Endothelial cell of umbilical vein (primary cell): ENCODE data around the gene MGAT4A. TPM values are rescaled to one million over a fixed set of nuclear protein-coding genes. Genes with fewer than 3 reads are reported as not detected.

Experiments
- BruUV-seq: library from RNA; stranded (reverse); fragments of 400-500 nt; replicated peaks from 2 replicates; lab custom pipeline; 2021; lab: Mats Ljungman, UMichigan
- CTCF ChIA-PET: fragments of 300-600, 350-600 bp; sonication (Branson Sonifier 250); formaldehyde crosslinking; loops from one replicate; lab custom pipeline; 2021; ENCODE audit warnings: antibody characterized with exemption, inconsistent platforms; lab: Charles Lee
- POLR2A ChIA-PET: fragments of 300-600, 350-600 bp; sonication (Branson Sonifier 250); formaldehyde crosslinking; loops from one replicate; lab custom pipeline; 2021; ENCODE audit warnings: antibody characterized with exemption, inconsistent platforms; lab: Charles Lee
- DNase-seq: peaks from one replicate; pipeline ENCODE4 v3.0.0-alpha.2; 2011; ENCODE audit warnings: low read depth, low spot score
- FAIRE-seq: peaks from 2 replicates; lab custom pipeline; 2011; peaks lifted over from hg19 to GRCh38; lab: Jason Lieb, UNC
- H2AFZ ChIP-seq: 2 replicates; pipeline ENCODE4 v1.6.0; 2012; ENCODE audit warnings: low read depth, low read length, control low read depth, inconsistent platforms
- H3K27ac ChIP-seq: 2 replicates; pipeline ENCODE4 v1.5.1; 2011; ENCODE audit warnings: low read depth, mild to moderate bottlenecking, control low read depth, low read length, moderate library complexity; ENCODE audit not compliant: insufficient read depth
- H3K27me3 ChIP-seq, 2 experiments: 2 replicates each; pipeline versions ENCODE4 v1.6.0 to v1.6.1; 2011; ENCODE audit warnings: low read length in 2 of 2, mixed read lengths in 1 of 2; ENCODE audit not compliant: control insufficient read depth in 2 of 2, insufficient read depth in 2 of 2
- H3K36me3 ChIP-seq, 2 experiments: 2 replicates in 1 of 2; 3 replicates in 1 of 2; pipeline ENCODE4 v1.5.1; 2011; ENCODE audit warnings: low read length in 2 of 2, mild to moderate bottlenecking in 1 of 2, moderate library complexity in 1 of 2; ENCODE audit not compliant: control insufficient read depth in 2 of 2, insufficient read depth in 2 of 2; ENCODE audit errors: extremely low read depth in 1 of 2
- H3K4me1 ChIP-seq: 3 replicates; pipeline ENCODE4 v1.5.1; 2011; ENCODE audit warnings: mild to moderate bottlenecking, low read length; ENCODE audit not compliant: control insufficient read depth, insufficient read depth; ENCODE audit errors: extremely low read depth
- H3K4me2 ChIP-seq: 2 replicates; pipeline ENCODE4 v1.6.1; 2011; ENCODE audit warnings: low read length, control low read depth, mixed read lengths; ENCODE audit not compliant: insufficient read depth
- H3K4me3 ChIP-seq, 3 experiments: fragments of 200-600 bp in 1 of 3; sonication (generic), shearing (Covaris generic) in 1 of 3; replicated peaks in 1 of 3; 2 replicates each; pipeline ENCODE4 v1.5.1; 2011 to 2016; ENCODE audit warnings: control low read depth in 3 of 3, low read length in 3 of 3, mild to moderate bottlenecking in 2 of 3, inconsistent platforms in 1 of 3, low read depth in 1 of 3, moderate library complexity in 1 of 3; ENCODE audit not compliant: insufficient read depth in 1 of 3
- H3K79me2 ChIP-seq: 2 replicates; pipeline ENCODE4 v1.6.0; 2012; ENCODE audit warnings: low read length, inconsistent platforms; ENCODE audit not compliant: control insufficient read depth, insufficient read depth
- H3K9ac ChIP-seq: replicated peaks from 2 replicates; pipeline ENCODE3; 2011; ENCODE audit warnings: low read length, control low read depth; ENCODE audit not compliant: insufficient read depth; ENCODE audit errors: extremely low read depth
- H3K9me1 ChIP-seq: replicated peaks from 3 replicates; pipeline ENCODE4 v1.6.0; 2011; ENCODE audit warnings: mild to moderate bottlenecking, low read length; ENCODE audit not compliant: control insufficient read depth, insufficient read depth; ENCODE audit errors: extremely low read depth
- H3K9me3 ChIP-seq: replicated peaks from 2 replicates; pipeline ENCODE4 v1.5.1; 2012; ENCODE audit warnings: low read length, inconsistent platforms; ENCODE audit not compliant: control insufficient read depth, insufficient read depth
- H4K20me1 ChIP-seq: replicated peaks from 2 replicates; pipeline ENCODE3; 2011; ENCODE audit warnings: mild to moderate bottlenecking, low read length; ENCODE audit not compliant: control insufficient read depth, insufficient read depth; ENCODE audit errors: extremely low read depth
- EZH2 ChIP-seq: IDR thresholded peaks from 2 replicates; pipeline ENCODE4 v1.6.1; 2012; ENCODE audit warnings: borderline replicate concordance, low read depth, mild to moderate bottlenecking, moderate library complexity, low read length, inconsistent platforms; ENCODE audit not compliant: severe bottlenecking
- FOS ChIP-seq: IDR thresholded peaks from 2 replicates; pipeline ENCODE4 v1.6.1; 2011; ENCODE audit warnings: mild to moderate bottlenecking, low read length, moderate library complexity, borderline replicate concordance; ENCODE audit not compliant: insufficient read depth
- GATA2 ChIP-seq: IDR thresholded peaks from 2 replicates; pipeline ENCODE4 v1.7.0; 2011; ENCODE audit warnings: low read depth, mild to moderate bottlenecking, moderate library complexity, mixed read lengths, low read length; ENCODE audit not compliant: insufficient read length, insufficient read depth
- JUN ChIP-seq: IDR thresholded peaks from 2 replicates; pipeline ENCODE4 v1.6.1; 2011; ENCODE audit warnings: borderline replicate concordance, low read depth; ENCODE audit not compliant: insufficient read length, insufficient read depth
- MAX ChIP-seq: IDR thresholded peaks from 2 replicates; pipeline ENCODE4 v1.6.1; 2011; ENCODE audit not compliant: insufficient read depth, insufficient read length
- MYC ChIP-seq: IDR thresholded peaks from one replicate; pipeline ENCODE4 v1.6.1; 2011; ENCODE audit warnings: mild to moderate bottlenecking, low read depth, low read length
- POLR2A ChIP-seq: IDR thresholded peaks from 2 replicates; pipeline ENCODE4 v1.6.1; 2012; ENCODE audit warnings: low read depth, mild to moderate bottlenecking, control low read depth, low read length
- POLR2AphosphoS5 ChIP-seq: IDR thresholded peaks from 2 replicates; pipeline ENCODE4 v1.6.1; 2012; ENCODE audit warnings: low read depth, mild to moderate bottlenecking, control low read depth, low read length, moderate library complexity; ENCODE audit not compliant: insufficient read depth
- dilution Hi-C: fragments of 300-500 bp; cut with MboI; formaldehyde crosslinking; loops from one replicate; pipeline ENCODE4 v1.15.0; 2019; ENCODE audit warnings: low sequenced_read_pairs; ENCODE audit not compliant: extremely low pct_ligation_motif_present
- intact Hi-C: fragments of 100-400 bp; cut with micrococcal nuclease; formaldehyde crosslinking; loops from one replicate; pipeline ENCODE4 v1.10.0; 2022
- polyA plus RNA-seq, 4 experiments: library from polyadenylated mRNA; depleted of rRNA in 3 of 4; stranded (reverse) in 3 of 4; unstranded in 1 of 4; fragments of >200 nt; gene quantifications; 2 replicates each; pipeline versions ENCODE4 v1.2.1 to v1.2.3, GENCODE V29; 2011 to 2012; ENCODE audit warnings: missing spikeins in 1 of 4
- total RNA-seq: library from RNA; stranded (reverse); gene quantifications from 2 replicates; pipeline ENCODE4 v1.2.3, GENCODE V29; 2021
- TF ChIP-seq, protein P1 (sequence below), 2 donors: IDR thresholded peaks; 1 replicate in 1 of 2; 2 replicates in 1 of 2; pipeline ENCODE4 v1.5.1; 2011; ENCODE audit warnings: low read length in 2 of 2, mild to moderate bottlenecking in 2 of 2, moderate library complexity in 2 of 2, control low read depth in 1 of 2, inconsistent platforms in 1 of 2, low read depth in 1 of 2; ENCODE audit not compliant: insufficient read depth in 1 of 2; ENCODE audit errors: extremely low read depth in 1 of 2

The MGAT4A gene
- total and polyA plus RNA-seq, 2 donors (not counting 3 experiments of a cell fraction or from before 2014, with no cell fraction given): 9.2 to 42.2 TPM

- Histone ChIP-seq H3K9me1 (no peaks in the 10 kb centered on the region), H3K4me3 (no peak overlapping the region), H3K27ac (no peak overlapping the region), H4K20me1 (no peaks in the 10 kb centered on the region), H3K9ac (no peak overlapping the region), H2AFZ (no peak overlapping the region), H3K4me2 (no peak overlapping the region), H3K4me1 (no peaks in the 10 kb centered on the region), H3K9me3 (no peaks in the 10 kb centered on the region), H3K79me2 (no peaks in the 10 kb centered on the region), H3K36me3 (peaks cover 0 to 7% of the 10 kb centered on the region in 2 experiments), H3K27me3 (no peaks in the 10 kb centered on the region)
- no TSS peak for BruUV-seq
- DNase-seq (no peak), FAIRE-seq (no peak)
- TF ChIP-seq, protein P1, sequence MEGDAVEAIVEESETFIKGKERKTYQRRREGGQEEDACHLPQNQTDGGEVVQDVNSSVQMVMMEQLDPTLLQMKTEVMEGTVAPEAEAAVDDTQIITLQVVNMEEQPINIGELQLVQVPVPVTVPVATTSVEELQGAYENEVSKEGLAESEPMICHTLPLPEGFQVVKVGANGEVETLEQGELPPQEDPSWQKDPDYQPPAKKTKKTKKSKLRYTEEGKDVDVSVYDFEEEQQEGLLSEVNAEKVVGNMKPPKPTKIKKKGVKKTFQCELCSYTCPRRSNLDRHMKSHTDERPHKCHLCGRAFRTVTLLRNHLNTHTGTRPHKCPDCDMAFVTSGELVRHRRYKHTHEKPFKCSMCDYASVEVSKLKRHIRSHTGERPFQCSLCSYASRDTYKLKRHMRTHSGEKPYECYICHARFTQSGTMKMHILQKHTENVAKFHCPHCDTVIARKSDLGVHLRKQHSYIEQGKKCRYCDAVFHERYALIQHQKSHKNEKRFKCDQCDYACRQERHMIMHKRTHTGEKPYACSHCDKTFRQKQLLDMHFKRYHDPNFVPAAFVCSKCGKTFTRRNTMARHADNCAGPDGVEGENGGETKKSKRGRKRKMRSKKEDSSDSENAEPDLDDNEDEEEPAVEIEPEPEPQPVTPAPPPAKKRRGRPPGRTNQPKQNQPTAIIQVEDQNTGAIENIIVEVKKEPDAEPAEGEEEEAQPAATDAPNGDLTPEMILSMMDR (IDR thresholded peaks at IDR 0.05; ENCODE audit: extremely low read depth in 1 of 2, insufficient read depth in 1 of 2, low read depth in 1 of 2, low read length in 2 of 2): no peak
- TF ChIP-seq JUN: no peak
- TF ChIP-seq FOS: no peak
- TF ChIP-seq MAX: no peak
- no peak for TF ChIP-seq EZH2
- no peak for TF ChIP-seq POLR2AphosphoS5
- no peak for TF ChIP-seq MYC
- no peak for TF ChIP-seq POLR2A
- TF ChIP-seq GATA2: no peak
- dilution Hi-C loops: no loop called here
- ChIA-PET POLR2A (no interaction called here), CTCF (no interaction called here)
- intact Hi-C loops: no loop called here
Observed at GRCh38 chr2:98583276-98583675, 147.7 kb downstream of the MGAT4A start.
